GM12801 (cell line): Measurements from ENCODE around the gene CLDND1.

Source experiments
- CTCF ChIP-seq: IDR thresholded peaks from one replicate; pipeline ENCODE4 v1.5.1; 2011; ENCODE audit warnings: control low read depth; ENCODE audit not compliant: insufficient read length; ENCODE audit errors: extremely low read depth

Gene CLDND1

DNA sequence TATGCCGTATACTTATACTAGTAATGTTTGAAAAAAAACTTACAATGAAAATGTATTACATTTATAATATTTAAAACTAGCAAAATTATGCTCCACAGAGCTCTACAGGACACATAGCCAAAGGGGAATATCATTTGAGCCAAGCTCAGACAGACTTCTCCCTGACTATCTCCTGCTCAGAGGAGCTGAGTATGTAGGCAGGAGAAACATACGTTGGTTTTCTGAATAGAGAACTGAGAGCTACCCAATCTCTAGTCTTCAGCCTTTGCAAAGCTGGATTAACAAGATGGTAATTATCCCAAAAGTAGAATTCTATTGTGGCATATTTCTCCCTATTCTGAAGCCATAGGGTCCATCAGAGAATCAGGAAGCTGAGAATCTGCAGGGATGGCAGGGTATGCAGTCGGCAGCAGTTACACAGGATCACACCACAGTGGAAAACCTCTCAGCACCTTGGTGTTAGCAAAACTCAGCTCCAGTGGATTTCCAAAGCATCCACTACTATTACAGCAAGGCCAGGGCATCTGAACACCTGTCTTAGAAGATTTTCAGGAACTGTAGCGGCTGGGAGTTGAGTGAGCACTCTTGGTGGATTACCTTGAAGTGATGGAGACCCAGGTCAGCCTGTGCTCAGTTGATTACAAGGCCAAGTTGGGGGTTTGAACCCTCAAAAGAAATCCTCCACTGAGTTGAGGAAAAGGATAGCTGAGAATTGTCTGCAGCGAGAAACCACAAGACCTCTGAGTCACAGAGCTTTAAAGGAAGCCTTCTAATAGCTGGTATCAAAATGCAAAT lies 39.2 kb upstream of the CLDND1 start:
- TF ChIP-seq CTCF: no peak

DNA sequence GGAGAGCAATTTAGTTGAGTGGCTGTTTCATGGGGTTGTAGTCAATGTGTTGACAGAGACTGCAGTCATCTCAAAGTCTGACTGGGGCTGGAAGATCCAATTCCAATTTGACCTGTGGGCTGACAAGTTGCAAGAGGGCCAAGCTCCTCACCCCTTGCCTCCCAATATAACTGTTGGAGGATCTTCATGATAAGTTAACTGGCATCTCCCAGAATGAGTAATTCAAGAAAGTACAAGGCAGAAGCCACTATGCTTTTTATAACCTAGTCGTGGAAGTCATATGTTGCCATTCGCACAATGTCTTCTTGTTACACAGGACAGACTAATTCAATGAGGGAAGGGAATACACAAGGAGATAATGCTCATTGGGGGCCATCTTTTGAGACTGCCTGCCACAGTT lies 38.2 kb upstream of the CLDND1 start:
- no peak for TF ChIP-seq CTCF

DNA sequence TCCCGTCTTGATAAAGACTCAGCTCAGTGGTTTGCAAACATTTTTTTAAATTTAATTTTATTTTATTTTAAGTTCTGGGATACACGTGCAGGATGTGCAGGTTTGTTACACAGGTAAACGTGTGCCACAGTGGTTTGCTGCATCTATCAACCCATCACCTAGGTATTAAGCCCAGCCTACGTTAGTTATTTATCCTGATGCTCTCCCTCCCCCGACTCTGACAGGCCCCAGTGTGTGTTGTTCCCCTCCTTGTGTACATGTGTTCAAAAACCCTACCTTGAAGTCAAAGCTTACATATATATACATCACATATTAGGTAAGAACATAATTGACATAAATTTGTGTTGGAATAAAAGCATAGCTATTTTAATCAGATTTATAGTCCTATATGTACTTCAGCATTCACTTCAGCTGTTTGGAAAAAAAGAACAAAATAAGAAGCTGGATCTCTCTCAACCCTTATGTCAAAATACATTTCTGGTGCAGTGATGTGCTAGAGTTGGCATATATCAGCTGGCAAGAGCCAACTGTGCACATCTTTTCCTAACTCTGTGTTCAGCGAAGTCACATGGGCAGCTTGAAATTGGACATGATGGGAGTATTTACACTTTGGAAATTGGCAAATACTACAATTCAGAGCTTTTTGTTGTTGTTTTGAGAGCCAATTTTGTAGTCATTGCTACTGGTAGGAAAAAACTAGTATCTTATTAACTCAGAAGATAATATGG lies 35.6 kb upstream of the CLDND1 start:
- no peak for TF ChIP-seq CTCF

DNA sequence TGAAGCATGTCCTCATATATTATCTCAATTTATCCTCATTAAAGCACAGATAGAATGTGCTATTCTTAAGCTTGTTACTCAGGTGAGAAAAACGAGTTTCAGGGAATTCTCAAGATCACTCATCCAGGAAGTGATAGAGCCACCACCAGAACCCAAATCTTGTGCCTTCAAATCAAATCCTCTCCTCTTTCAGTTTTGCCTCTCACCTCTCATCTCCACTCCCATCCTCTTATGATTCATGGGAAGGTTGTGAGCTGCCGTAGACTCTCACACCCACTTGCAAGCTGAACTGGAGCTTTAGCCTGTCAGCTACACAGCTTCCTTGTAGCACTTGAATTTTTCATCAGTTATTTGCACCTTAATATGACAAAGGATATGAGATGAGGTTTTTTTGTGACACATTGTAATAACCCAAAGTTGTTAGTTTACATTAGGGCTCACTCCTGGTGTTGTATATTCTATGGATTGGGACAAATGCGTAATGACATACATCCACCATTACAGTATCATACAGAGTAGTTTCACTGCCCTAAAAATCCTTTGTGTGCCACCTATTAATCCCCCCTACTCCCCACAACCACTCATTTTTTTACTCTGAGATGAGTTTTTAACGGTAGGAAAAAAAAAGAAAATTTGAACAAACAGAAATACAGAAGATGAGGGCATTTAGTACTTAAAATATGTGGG lies 34.8 kb upstream of the CLDND1 start:
- no peak for TF ChIP-seq CTCF

DNA sequence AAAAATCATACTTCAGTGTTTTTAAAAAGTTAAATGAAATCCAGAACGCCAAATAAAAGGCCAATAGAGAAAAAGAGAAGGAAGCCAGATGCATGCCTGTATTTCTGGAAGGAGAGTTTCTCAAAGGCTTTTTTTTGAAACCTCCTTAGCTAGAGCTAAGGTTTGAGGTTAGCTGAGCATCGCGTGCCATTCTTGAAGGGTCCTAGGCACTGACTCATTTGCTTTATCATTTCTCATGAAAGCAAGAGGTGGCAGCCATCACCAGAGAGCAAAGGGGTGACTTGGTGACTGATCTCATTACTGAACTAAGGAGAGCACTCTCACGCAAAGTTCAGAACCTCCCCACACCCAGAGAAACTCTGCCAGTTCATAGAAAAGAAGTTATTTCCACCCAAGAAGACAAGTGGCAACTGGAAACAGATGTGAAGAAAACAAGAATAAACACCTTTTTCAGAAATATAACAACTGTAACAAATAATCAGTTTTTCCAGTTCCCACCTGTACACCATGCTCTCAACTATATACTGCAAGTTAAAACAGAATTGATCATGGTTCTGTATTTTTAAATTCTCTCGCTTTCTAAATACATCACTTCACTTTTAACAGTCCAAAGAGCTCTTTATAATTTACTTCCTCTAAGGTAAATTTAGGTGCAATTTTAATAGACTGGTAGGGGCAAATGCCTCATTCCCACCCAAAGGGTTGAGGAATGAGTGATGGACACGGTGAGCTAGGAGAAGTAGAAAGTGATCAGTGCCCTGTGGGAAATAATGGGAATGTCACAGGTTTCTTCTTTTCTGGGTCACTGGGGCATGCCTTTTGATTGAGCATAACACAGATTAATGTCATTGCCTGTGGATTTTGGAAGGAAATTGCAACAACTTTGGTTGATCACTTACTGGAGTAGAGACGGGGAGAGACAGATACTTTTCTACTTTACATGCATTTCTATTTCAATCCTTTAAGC lies 33.7 kb upstream of the CLDND1 start:
- no peak for TF ChIP-seq CTCF

DNA sequence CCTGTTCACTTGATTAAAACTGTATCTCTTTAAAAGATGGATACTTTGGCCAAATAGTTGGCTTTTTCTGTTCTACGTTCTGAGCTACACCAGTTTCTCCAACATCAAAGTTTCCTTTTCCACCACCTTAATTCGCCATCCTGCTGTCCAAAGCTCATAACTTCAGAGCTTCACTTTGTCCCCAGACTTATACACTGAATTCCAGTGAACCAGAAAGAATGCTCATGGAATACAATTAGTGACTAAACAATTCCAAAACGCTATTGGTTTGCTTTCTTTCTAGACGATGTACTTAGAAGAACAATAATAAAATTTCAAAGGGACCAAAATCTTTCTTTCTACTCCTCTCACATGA lies 32.3 kb upstream of the CLDND1 start:
- no peak for TF ChIP-seq CTCF
